HCT116 (cell line): Measurements from ENCODE around the gene DPH3. TPM values are rescaled to one million over a fixed set of nuclear protein-coding genes. Genes with fewer than 3 reads are reported as not detected.

Source experiments
- ATAC-seq: fragments of 200-7000 bp; cut with Tn5 transposase; 2 replicates; pipeline ENCODE4 v1.9.1; 2020; ENCODE audit warnings: mild to moderate bottlenecking, moderate library complexity
- BruUV-seq: library from RNA; stranded (reverse); fragments of 400-500 nt; replicated peaks from 2 replicates; lab custom pipeline; 2021; lab: Mats Ljungman, UMichigan
- CTCF ChIA-PET: fragments of 300-600 bp; sonication (Branson Sonifier 250); formaldehyde crosslinking; loops from one replicate; lab custom pipeline; 2021; ENCODE audit warnings: antibody characterized with exemption; lab: Charles Lee
- POLR2A ChIA-PET: fragments of 300-600, 350-600 bp; sonication (Branson Sonifier 250); formaldehyde crosslinking; loops from one replicate; lab custom pipeline; 2021; ENCODE audit warnings: antibody characterized with exemption; lab: Charles Lee
- RAD21 ChIA-PET, 2 experiments: fragments of 300-600 bp; sonication (Branson Sonifier 250); formaldehyde crosslinking; loops; one replicate each; lab custom pipeline; 2023; ENCODE audit warnings: low total read pairs in 2 of 2; ENCODE audit not compliant: uncharacterized antibody in 2 of 2, unreplicated experiment in 2 of 2, low non-redundant PET in 1 of 2; lab: Charles Lee
- DNase-seq: peaks from one replicate; pipeline ENCODE4 v3.0.0-alpha.2; 2010; ENCODE audit warnings: low read depth, low spot score
- H2AFZ ChIP-seq: fragments of 200-600 bp; shearing (Covaris generic), sonication (generic); 2 replicates; pipeline ENCODE4 v1.6.1; 2017; ENCODE audit warnings: low read depth, mixed run types, mixed read lengths, antibody characterized with exemption, low read length; ENCODE audit not compliant: poor library complexity, severe bottlenecking
- H3K27ac ChIP-seq: 2 replicates; pipeline ENCODE4 v1.5.1; 2012; ENCODE audit warnings: low read depth, low read length
- H3K27me3 ChIP-seq: fragments of 200-600 bp; sonication (generic); 2 replicates; pipeline ENCODE4 v1.6.1; 2016; ENCODE audit warnings: mixed run types, low read length, mixed read lengths; ENCODE audit not compliant: insufficient read depth
- H3K36me3 ChIP-seq, 2 experiments: fragments of 200-500 bp in 1 of 2; fragments of 200-600 bp in 1 of 2; sonication (Bioruptor generic) in 1 of 2; sonication (generic) in 1 of 2; 2 replicates each; pipeline versions ENCODE4 v1.5.1 to v1.6.1; 2014 to 2016; ENCODE audit warnings: low read length in 2 of 2, inconsistent platforms in 1 of 2, mixed read lengths in 1 of 2, mixed run types in 1 of 2; ENCODE audit not compliant: insufficient read depth in 2 of 2, control insufficient read depth in 1 of 2
- H3K4me1 ChIP-seq, 2 experiments: fragments of 200-600 bp in 1 of 2; sonication (generic) in 1 of 2; 2 replicates each; pipeline versions ENCODE4 v1.5.1 to v1.6.1; 2012 to 2017; ENCODE audit warnings: low read length in 2 of 2, inconsistent platforms in 1 of 2, mild to moderate bottlenecking in 1 of 2, mixed read lengths in 1 of 2, mixed run types in 1 of 2, moderate library complexity in 1 of 2; ENCODE audit not compliant: insufficient read depth in 2 of 2, control insufficient read depth in 1 of 2
- H3K4me2 ChIP-seq: fragments of 200-600 bp; sonication (generic); 2 replicates; pipeline ENCODE4 v1.6.1; 2017; ENCODE audit warnings: mixed run types, low read length, mixed read lengths
- H3K4me3 ChIP-seq, 2 experiments: fragments of 200-600 bp in 1 of 2; sonication (generic) in 1 of 2; replicated peaks in 1 of 2; 2 replicates each; pipeline ENCODE4 v1.5.1; 2011 to 2016; ENCODE audit warnings: low read length in 2 of 2, control low read depth in 1 of 2, low read depth in 1 of 2, mild to moderate bottlenecking in 1 of 2, mixed read lengths in 1 of 2, mixed run types in 1 of 2
- H3K79me2 ChIP-seq: fragments of 200-600 bp; sonication (generic); 2 replicates; pipeline ENCODE4 v1.6.1; 2017; ENCODE audit warnings: mild to moderate bottlenecking, mixed run types, low read length, moderate library complexity, mixed read lengths; ENCODE audit not compliant: insufficient read depth
- H3K9ac ChIP-seq: fragments of 200-600 bp; sonication (generic); 2 replicates; pipeline ENCODE4 v1.6.1; 2016; ENCODE audit warnings: low read length, mixed read lengths
- H3K9me2 ChIP-seq: fragments of 200-600 bp; sonication (generic), shearing (Covaris generic); 2 replicates; pipeline ENCODE4 v1.6.1; 2017; ENCODE audit warnings: mixed run types, mild to moderate bottlenecking, moderate library complexity; ENCODE audit not compliant: insufficient read depth
- H3K9me3 ChIP-seq, 2 experiments: fragments of 200-500 bp in 1 of 2; fragments of 200-600 bp in 1 of 2; sonication (Bioruptor generic) in 1 of 2; sonication (generic) in 1 of 2; 2 replicates each; pipeline ENCODE4 v1.6.1; 2014 to 2017; ENCODE audit warnings: low read length in 2 of 2, mixed read lengths in 2 of 2, inconsistent platforms in 1 of 2, low read depth in 1 of 2, mild to moderate bottlenecking in 1 of 2, mixed run types in 1 of 2, moderate library complexity in 1 of 2; ENCODE audit not compliant: control insufficient read depth in 1 of 2, insufficient read depth in 1 of 2
- H4K20me1 ChIP-seq: fragments of 200-600 bp; sonication (generic), shearing (Covaris generic); 2 replicates; pipeline ENCODE4 v1.6.1; 2017; ENCODE audit warnings: mixed run types, mild to moderate bottlenecking, moderate library complexity; ENCODE audit not compliant: insufficient read depth
- EGR1 ChIP-seq: IDR thresholded peaks from 2 replicates; pipeline ENCODE4 v1.6.1; 2012; ENCODE audit warnings: low read depth
- JUND ChIP-seq: IDR thresholded peaks from 2 replicates; pipeline ENCODE4 v1.6.1; 2012
- POLR2AphosphoS5 ChIP-seq: IDR thresholded peaks from 2 replicates; pipeline ENCODE4 v1.6.1; 2011; ENCODE audit warnings: mild to moderate bottlenecking, low read depth, low read length, moderate library complexity
- REST ChIP-seq: IDR thresholded peaks from 2 replicates; pipeline ENCODE4 v1.6.1; 2012; ENCODE audit warnings: low read depth
- SIN3A ChIP-seq: IDR thresholded peaks from 2 replicates; pipeline ENCODE4 v1.6.1; 2012; ENCODE audit warnings: low read depth
- TCF7L2 ChIP-seq: IDR thresholded peaks from 2 replicates; pipeline ENCODE4 v1.7.0; 2011; ENCODE audit warnings: borderline replicate concordance, inconsistent platforms; ENCODE audit not compliant: insufficient read depth, insufficient read length; ENCODE audit errors: extremely low read depth
- YY1 ChIP-seq: IDR thresholded peaks from 2 replicates; pipeline ENCODE4 v1.6.1; 2011; ENCODE audit warnings: low read length, low read depth, moderate library complexity, mild to moderate bottlenecking; ENCODE audit not compliant: insufficient replicate concordance; ENCODE audit errors: extremely low read depth
- ZBTB33 ChIP-seq: IDR thresholded peaks from 2 replicates; pipeline ENCODE4 v1.6.1; 2011; ENCODE audit warnings: mild to moderate bottlenecking, low read length, moderate library complexity; ENCODE audit not compliant: insufficient replicate concordance; ENCODE audit errors: extremely low read depth
- ZNF274 ChIP-seq: fragments of 200-500 bp; sonication (Bioruptor generic); IDR thresholded peaks from 2 replicates; pipeline ENCODE4 v1.6.1; 2014; ENCODE audit warnings: mild to moderate bottlenecking, low read depth, low read length, inconsistent platforms
- intact Hi-C: fragments of 100-400 bp; cut with micrococcal nuclease; formaldehyde crosslinking; loops from 2 replicates; pipeline ENCODE4 v1.10.0; 2022
- total RNA-seq: library from RNA; stranded (reverse); gene quantifications from one replicate; pipeline ENCODE4 v1.2.1, GENCODE V29; 2021; ENCODE audit not compliant: unreplicated experiment
- TF ChIP-seq, protein P1 (sequence below): IDR thresholded peaks from 2 replicates; pipeline ENCODE4 v1.6.1; 2012
- TF ChIP-seq, protein P2 (sequence below), 3 experiments: fragments of 200-600 bp in 1 of 3; sonication (generic) in 1 of 3; IDR thresholded peaks in 2 of 3; conservative IDR thresholded peaks in 1 of 3; 2 replicates each; pipeline ENCODE4 v1.5.1; 2012 to 2017; ENCODE audit warnings: low read depth in 2 of 3, low read length in 2 of 3, antibody characterized with exemption in 1 of 3, borderline replicate concordance in 1 of 3, control low read depth in 1 of 3, mild to moderate bottlenecking in 1 of 3, mixed read lengths in 1 of 3, mixed run types in 1 of 3, moderate library complexity in 1 of 3; ENCODE audit not compliant: insufficient read depth in 1 of 3

The DPH3 gene
- total RNA-seq, 1 experiment from 2014 or later, result 13.8 TPM

DNA sequence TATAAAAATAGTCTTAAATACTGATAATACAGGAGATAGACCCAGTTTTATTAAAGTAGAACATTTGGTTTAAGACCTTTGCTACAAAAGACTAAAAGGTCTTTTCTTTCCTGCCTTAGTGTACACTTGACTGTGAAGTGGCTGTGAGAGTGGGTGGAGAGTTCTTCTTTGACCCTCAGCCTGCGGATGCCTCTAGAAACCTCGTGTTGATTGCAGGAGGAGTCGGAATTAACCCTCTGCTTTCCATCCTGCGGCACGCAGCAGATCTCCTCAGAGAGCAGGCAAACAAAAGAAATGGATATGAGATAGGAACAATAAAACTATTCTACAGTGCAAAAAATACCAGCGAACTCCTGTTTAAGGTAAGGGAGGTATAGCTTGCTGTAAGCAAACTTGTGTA is 36.8 kb upstream of the DPH3 start:
- H3K9me2 ChIP-seq, result no peaks in the 10 kb centered on the region
- ATAC-seq, result no peak
- no peak overlapping the region for H2AFZ ChIP-seq
- H3K27me3 ChIP-seq, result no peaks in the 10 kb centered on the region
- H3K9me3 ChIP-seq, result no peaks in the 10 kb centered on the region; a peak in 1 of 4 replicates
- no peaks in the 10 kb centered on the region for H3K4me1 ChIP-seq
- ChIA-PET POLR2A (no interaction called here), CTCF (no interaction called here), RAD21 (no interaction called here)
- H3K36me3 ChIP-seq, result peaks cover 3 to 6% of the 10 kb centered on the region in 2 experiments; a peak in 1 of 4 replicates
- H4K20me1 ChIP-seq, result no peaks in the 10 kb centered on the region
- no peak overlapping the region for H3K9ac ChIP-seq
- no peak overlapping the region for H3K4me3 ChIP-seq
- no peaks in the 10 kb centered on the region; the same call in 1 of the 2 replicates for H3K79me2 ChIP-seq
- TF ChIP-seq EGR1, result no peak
- no peak for TF ChIP-seq SIN3A
- intact Hi-C loops, result no loop called here
- no peak overlapping the region for H3K27ac ChIP-seq
- DNase-seq, result no peak
- BruUV-seq, result no TSS peak
- H3K4me2 ChIP-seq, result no peak overlapping the region

DNA sequence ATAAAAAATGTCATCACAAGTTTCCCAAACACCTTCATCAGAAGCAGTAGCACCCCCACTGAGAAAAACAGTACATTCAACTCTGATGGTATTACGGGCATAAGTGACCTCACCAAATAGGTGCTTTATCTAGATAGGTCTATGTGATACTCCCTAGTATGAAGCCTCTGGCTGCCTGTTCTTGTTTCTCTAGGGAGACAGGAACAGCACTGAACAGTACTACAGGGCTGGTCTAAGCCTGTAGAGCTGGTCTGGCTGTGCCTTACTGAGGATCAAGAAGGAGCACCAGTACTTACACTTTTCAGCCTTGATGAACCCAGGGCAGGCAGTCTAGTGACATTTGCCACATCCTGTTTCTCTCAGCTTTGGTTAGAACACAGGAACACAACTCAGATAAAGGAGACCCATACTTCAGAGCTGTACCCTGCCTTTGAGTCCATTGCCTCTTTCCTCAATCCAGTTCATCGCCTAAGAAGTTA is 36.2 kb upstream of the DPH3 start:
- H3K9ac ChIP-seq, result no peak overlapping the region
- H3K4me2 ChIP-seq, result no peak overlapping the region
- POLR2A ChIA-PET, result no interaction called here
- H3K79me2 ChIP-seq, result no peaks in the 10 kb centered on the region; the same call in 1 of the 2 replicates
- no peaks in the 10 kb centered on the region for H3K27me3 ChIP-seq
- H3K9me3 ChIP-seq, result no peaks in the 10 kb centered on the region; a peak in 1 of 4 replicates
- no peaks in the 10 kb centered on the region for H3K9me2 ChIP-seq
- no peaks in the 10 kb centered on the region for H4K20me1 ChIP-seq
- DNase-seq (no peak), ATAC-seq (no peak)
- H3K36me3 ChIP-seq, result peaks cover 3 to 6% of the 10 kb centered on the region in 2 experiments; a peak in 1 of 4 replicates
- no peak overlapping the region for H3K4me3 ChIP-seq
- RAD21 ChIA-PET, result no interaction called here
- H3K4me1 ChIP-seq, result no peaks in the 10 kb centered on the region
- CTCF ChIA-PET, result no interaction called here
- H2AFZ ChIP-seq, result no peak overlapping the region
- BruUV-seq, result no TSS peak
- H3K27ac ChIP-seq, result no peak overlapping the region
- intact Hi-C loops, result no loop called here
- TF ChIP-seq REST (no peak), YY1 (no peak), JUND (no peak), POLR2AphosphoS5 (no peak), ZBTB33 (no peak), ZNF274 (no peak), TCF7L2 (no peak)
- TF ChIP-seq, protein P1, sequence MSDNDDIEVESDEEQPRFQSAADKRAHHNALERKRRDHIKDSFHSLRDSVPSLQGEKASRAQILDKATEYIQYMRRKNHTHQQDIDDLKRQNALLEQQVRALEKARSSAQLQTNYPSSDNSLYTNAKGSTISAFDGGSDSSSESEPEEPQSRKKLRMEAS, result no peak
- TF ChIP-seq, protein P2, sequence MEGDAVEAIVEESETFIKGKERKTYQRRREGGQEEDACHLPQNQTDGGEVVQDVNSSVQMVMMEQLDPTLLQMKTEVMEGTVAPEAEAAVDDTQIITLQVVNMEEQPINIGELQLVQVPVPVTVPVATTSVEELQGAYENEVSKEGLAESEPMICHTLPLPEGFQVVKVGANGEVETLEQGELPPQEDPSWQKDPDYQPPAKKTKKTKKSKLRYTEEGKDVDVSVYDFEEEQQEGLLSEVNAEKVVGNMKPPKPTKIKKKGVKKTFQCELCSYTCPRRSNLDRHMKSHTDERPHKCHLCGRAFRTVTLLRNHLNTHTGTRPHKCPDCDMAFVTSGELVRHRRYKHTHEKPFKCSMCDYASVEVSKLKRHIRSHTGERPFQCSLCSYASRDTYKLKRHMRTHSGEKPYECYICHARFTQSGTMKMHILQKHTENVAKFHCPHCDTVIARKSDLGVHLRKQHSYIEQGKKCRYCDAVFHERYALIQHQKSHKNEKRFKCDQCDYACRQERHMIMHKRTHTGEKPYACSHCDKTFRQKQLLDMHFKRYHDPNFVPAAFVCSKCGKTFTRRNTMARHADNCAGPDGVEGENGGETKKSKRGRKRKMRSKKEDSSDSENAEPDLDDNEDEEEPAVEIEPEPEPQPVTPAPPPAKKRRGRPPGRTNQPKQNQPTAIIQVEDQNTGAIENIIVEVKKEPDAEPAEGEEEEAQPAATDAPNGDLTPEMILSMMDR (IDR thresholded peaks at IDR 0.05 in 2 of 3, conservative IDR thresholded peaks at IDR 0.05 in 1 of 3; ENCODE audit: borderline replicate concordance in 1 of 3, insufficient read depth in 1 of 3, low read depth in 2 of 3, low read length in 2 of 3), result no peak
